ENCODE measurements around the gene NBPF26.
"Not testable (repeated sequence)": the region's sequence is repeated elsewhere in the genome, so short reads cannot be mapped to it uniquely, and the experiment has no call there.

The NBPF26 gene

DNA sequence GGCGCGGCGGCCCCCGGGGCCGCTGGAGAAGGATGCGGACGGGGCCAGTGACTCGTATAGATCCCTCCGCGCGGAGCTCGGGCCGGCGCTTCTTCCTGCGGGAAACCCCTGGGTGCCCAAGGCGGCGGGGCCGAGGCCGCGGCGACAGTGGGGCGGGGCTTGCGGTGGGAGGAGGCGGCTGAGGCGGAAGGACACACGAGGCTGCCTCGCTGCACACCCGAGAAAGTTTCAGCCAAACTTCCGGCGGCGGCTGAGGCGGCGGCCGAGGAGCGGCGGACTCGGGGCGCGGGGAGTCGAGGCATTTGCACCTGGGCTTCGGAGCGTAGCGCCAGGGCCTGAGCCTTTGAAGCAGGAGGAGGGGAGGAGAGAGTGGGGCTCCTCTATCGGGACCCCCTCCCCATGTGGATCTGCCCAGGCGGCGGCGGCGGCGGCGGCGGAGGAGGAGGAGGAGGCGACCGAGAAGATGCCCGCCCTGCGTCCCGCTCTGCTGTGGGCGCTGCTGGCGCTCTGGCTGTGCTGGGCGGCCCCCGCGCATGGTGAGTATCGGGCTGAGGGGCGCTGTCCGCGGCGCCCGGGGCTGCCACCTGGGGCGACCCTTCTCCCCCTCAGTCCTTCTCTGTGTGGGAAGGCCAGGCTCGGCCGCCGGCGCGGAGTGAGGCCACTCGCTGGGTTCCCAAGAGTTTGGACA, at the start of gene NBPF26:
Gene NBPF26, plus strand, starts transcription at position 231 of the 688 bp plus-strand sequence.
- not testable (repeated sequence) for H3K27ac ChIP-seq; DNase-seq (ENCODE audit: low read depth, low spot score)

DNA sequence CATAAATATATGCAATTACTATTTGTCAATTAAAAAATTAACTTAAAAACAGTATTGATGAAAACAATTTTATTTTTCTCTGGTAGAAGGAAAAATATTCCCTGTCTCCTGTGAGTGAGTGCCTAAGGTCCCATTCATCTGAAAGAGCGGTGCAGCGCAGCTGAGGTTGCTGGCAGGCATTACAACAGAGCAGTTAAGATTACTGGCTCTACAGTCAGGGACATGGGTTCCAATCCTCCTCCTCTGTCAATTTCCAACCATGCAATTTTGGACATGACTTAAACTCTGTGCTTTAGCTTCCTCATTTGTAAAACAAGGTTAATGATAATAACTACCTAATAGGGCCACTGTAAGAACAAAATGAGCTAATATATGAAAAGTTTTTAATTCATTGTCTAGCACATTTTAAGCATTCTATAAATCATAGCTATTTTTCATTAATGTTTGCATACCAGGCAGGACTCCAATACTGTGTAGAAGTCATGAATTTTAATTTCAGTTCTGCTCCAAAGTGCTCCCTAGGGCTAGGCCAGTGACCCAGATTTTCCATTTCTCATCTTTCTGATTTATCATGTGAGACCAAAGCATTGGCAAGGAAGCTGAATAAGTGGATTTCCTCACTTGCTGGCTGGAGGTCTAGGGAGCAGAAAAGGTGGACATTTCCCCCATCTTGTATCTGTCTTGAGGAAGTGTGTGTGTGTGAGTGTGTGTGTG, 43.5 kb upstream of the NBPF26 start:
- not testable (repeated sequence) for H3K27ac ChIP-seq; DNase-seq (ENCODE audit: low read depth, low spot score)

DNA sequence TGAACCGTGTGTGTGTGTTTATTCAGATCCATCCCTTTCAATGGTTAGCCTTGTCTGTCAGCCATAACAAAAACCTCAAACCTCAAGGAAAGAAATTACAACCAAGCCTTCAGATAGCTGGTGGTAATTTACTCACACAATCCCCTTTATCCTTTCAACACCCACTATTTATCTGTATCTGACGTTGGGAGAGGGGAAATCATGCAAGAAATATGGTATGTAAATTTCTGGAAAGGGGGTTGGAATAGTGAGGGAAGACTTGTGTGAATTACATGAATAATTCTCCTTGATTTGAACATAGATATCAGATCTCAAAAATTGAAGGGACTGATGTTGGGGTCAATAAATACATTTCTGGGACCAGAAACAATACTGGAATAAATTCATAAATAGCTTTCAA, 42.8 kb upstream of the NBPF26 start:
- DNase-seq (ENCODE audit: low read depth, low spot score); H3K27ac ChIP-seq: not testable (repeated sequence)

DNA sequence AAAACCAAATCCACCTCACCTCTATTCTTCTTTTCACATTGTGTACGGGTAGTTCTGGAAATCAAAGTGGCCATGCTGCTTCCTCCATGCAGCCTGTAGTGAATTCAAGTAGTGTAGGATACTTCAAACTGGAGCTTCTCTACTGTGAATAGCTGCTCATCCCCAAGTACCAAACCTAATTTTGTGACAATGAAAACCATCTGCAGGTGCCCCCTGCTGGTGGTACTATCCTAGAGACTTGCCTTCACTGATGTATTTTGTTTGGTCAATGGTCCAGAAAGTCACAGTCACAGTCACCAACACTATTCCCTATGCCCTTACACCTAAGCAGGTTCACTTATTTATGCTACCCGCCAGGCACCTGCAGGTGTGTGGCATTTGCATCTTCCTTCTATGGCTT, 39.3 kb upstream of the NBPF26 start:
- not testable (repeated sequence) for DNase-seq (ENCODE audit: low read depth, low spot score); H3K27ac ChIP-seq

DNA sequence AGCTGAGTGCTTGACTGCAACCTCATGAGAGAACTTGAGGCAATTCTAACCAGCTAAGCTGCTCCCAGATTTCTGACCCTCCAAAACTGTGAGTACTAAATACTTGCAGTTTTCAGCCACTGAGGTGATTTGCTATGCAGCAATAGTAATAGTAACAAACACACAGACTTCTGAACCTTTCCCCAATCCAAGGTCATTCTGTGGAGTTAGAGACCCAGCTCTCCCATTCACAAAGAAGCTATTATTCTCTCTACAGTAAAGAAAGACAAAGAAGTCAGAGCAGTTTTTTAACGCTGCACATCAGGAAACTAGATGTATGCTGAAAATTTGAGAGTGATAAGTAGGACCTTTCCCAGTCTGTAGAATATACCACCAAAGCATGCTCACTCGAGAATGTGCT, 38.1 kb upstream of the NBPF26 start:
- DNase-seq (ENCODE audit: low read depth, low spot score); H3K27ac ChIP-seq: not testable (repeated sequence)

DNA sequence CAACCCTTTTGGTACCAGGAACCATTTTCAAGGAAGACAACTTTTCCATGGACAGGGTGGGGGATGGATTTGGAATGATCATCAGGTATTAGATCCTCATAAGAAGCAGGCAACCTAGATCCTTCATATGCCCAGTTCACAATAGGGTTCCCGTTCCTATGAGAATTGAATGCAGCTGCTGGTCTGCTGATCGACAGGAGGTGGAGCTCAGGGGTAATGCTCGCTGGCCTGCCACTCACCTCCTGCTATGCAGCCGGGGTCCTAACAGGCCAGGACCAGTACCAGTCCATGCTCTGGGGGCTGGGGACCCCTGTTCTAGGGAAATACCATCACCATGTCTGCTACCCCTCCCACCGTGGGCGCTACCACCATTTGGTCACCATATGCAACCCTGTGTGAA, 36.5 kb upstream of the NBPF26 start:
- not testable (repeated sequence) for H3K27ac ChIP-seq; DNase-seq (ENCODE audit: low read depth, low spot score)

DNA sequence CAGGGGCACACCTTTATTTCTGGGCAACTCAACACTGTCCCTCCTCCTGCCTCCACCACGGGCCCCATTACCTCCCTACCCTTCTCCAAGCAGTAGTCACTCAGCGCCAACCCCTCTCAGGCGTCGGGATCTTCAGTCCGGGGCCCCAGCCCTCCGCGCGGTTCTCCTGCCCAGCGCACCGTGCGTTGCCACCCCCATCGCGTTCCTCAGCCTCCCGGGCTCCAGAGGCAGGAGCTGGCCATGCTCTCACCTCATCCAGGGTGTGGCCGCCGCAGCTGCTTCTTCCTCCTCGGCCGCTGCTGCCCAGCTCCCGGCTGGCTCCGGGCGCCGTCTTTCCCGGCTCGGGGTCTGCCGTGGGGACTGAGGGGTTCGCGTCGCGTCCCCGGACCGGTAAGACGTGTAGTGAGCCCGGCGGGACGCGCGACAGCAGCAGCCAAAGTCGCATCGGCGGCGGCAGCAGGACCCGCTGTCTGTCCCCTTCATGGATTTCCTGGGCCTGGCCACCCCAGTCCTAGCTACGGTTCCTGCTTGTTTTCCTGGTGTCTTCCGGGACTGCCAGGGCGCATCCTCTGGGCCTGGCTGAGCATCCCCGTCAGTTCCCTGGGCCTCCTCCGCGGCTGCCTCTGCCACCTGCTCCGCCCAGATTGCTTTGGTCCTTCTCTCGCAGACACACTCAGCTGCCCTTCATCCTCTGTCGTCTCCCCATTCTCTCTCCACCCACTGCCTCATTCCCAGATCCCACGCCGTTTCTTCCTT, 22.8 kb upstream of the NBPF26 start:
- not testable (repeated sequence) for H3K27ac ChIP-seq; DNase-seq (ENCODE audit: low read depth, low spot score)

DNA sequence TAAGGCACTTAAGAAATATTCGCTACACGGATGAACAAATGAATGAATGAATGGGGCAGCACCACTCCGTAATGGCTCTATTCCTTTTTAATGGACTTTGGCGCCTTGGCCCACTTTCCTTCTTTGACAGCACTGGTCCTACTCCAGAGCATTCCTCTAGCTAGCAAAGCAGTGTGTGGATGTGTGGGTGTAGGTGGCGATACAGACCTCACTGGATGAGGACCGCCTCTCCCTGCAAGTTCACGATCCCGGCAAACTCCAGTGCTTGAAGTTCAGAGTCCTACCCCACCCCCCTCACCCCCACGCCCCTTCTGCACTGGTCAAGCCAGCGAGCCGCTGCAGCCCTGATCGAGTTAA, 409 bp upstream of the NBPF26 start:
- H3K27ac ChIP-seq; DNase-seq (ENCODE audit: low read depth, low spot score): not testable (repeated sequence)

DNA sequence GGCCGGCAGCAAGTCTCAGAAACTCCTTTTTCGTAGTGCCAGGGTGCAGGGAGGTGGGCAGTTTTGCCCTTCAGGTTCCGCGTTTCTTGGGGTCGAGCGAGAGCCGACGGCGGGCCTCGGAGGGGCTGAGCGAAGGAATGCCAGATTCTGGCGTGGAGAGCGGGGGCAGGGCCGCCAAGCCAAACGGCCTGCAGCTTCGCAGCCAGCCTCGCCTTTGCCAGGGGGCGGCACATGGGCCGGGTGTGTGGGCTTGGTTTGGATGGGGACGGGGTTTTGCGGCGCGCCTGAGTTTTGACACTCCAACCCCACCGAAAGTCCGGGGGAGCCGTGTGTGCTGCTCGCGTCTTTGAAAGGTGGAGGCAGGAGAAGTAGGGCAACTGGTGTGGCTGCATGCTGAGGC, 762 bp downstream of the NBPF26 start:
- not testable (repeated sequence) for H3K27ac ChIP-seq; DNase-seq (ENCODE audit: low read depth, low spot score)

DNA sequence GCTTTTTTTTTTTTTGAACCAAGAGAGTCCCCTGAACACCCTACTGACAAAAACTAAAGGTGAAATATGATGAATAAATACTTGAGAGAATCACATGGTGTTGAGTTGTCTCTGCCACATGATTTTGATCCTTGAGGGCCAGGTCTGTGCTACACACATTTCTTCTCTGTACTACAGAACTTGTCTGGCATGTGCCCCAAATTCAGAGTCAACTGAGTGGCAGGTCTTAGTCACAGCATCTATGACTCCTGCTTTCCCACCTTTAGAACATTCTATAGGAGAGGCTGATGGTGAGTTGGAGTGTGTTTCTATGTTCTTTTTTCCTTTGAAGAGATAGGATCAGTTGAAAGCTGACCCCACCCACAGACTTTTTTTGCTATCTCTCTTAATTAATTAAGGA, 5.1 kb downstream of the NBPF26 start:
- not testable (repeated sequence) for H3K27ac ChIP-seq; DNase-seq (ENCODE audit: low read depth, low spot score)

DNA sequence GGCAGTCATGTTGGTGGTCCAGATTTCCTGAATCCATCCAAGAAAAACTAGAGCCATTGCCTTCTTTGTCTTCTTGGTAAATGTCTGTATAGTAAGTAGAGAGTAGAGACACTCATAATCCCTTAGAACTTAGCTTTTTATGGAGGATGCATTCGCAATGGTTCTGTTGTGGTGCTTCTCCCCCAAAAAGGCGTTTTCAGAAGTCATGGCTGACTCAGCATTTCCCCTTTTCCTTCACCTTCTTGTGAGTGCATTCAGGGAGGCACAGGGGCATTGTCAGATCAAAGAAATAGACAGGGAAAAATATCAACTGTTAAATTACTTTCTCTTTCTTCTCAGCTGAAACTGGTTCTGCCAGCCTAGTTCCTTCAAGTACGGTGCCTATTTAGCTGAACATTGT, 45.3 kb downstream of the NBPF26 start:
- not testable (repeated sequence) for H3K27ac ChIP-seq; DNase-seq (ENCODE audit: low read depth, low spot score)

DNA sequence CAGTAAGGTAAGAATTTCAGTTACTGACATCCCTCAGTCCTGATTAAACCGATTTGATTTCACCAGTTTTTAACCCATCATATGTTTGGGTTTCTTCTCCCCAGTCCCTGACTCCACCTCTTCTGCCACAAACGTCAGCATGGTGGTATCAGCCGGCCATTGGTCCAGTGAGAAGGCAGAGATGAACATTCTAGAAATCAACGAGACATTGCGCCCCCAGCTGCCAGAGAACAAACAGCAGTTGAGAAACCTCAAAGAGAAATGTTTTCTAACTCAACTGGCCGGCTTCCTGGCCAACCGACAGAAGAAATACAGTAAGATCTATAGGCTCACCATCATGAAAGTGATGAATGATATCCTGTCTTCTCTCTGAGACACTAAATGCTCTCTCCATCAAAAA, 81.7 kb downstream of the NBPF26 start:
- not testable (repeated sequence) for DNase-seq (ENCODE audit: low read depth, low spot score)

DNA sequence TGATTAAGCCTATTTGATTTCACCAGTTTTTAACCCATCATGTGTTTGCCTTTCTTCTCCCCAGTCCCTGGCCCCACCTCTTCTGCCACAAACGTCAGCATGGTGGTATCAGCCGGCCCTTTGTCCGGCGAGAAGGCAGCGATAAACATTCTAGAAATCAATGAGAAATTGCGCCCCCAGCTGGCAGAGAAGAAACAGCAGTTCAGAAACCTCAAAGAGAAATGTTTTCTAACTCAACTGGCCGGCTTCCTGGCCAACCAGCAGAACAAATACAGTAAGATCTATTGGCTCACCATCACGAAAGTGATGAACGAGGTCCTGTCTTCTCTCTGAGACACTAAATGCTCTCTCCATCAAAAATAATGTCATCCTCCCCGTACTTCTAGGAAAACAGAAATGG, 88.1 kb downstream of the NBPF26 start:
- H3K27ac ChIP-seq; DNase-seq (ENCODE audit: low read depth, low spot score): not testable (repeated sequence)

More for the DNA sequence above, 81.7 kb downstream of the NBPF26 start:
- not testable (repeated sequence) for H3K27ac ChIP-seq

DNA sequence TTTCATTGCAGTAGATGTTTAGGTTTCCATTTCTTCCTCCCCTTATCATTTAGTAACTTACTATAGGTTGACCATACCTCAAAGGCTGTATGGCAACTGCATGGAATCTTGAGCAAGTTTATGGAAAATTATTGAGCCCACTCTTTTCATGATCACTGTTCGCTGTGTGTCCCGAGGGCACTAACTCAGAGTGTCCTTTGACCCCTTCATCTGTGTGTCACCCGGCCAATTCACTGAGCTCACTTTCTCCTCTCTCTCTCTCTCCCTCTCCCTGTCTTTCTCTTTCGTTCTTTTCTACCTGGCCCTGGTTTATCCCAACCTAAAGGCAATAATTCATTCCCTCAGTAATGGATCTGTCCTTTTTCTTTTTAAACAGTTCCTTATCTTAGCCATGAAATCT, 101.3 kb downstream of the NBPF26 start:
- DNase-seq (ENCODE audit: low read depth, low spot score); H3K27ac ChIP-seq: not testable (repeated sequence)

DNA sequence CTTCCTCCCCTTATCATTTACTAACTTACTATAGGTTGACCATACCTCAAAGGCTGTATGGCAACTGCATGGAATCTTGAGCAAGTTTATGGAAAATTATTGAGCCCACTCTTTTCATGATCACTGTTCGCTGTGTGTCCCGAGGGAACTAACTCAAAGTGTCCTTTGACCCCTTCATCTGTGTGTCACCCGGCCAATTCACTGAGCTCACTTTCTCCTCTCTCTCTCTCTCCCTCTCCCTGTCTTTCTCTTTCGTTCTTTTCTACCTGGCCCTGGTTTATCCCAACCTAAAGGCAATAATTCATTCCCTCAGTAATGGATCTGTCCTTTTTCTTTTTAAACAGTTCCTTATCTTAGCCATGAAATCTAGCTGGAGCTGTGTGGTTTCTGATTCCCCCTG, 102.9 kb downstream of the NBPF26 start:
- H3K27ac ChIP-seq; DNase-seq (ENCODE audit: low read depth, low spot score): not testable (repeated sequence)

DNA sequence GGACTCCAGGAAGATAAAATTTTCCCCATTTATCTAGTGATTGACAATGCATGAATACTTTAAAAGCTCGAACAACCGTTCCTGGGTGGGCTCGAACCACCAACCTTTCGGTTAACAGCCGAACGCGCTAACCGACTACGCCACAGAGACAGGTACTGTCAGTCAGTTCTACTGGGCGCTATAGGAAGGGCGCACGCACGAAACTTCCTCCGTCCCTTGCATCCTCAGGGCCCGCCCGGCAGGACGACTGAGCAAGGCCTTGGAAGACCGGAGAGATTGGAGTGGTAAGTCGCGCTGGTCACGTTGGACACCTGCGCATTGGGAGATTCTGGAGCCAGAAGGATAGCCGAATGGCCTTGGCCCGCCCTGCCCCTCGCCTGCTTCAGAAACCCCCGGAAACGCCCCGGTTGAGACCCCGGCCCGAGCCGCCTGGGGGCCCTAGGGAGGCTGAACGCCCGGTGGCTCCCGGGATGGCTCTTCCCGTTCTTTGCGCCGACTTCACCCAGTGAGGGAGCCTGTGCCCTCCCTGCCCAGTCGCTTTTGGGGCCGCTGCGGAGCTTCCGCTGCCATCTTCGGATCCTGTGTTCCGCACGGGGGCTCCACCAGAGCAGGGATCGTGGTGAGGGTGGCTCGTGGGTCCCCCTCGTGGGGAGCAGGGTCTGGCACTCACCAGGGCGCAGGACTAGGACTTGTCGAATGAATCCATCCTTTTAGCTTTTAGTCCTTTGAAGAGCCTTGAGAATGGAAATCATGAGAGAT, 120.6 kb downstream of the NBPF26 start:
- peak overlapping the region; percentile 25 for H3K27ac ChIP-seq
- DNase-seq (ENCODE audit: low read depth, low spot score) = not testable (repeated sequence)

DNA sequence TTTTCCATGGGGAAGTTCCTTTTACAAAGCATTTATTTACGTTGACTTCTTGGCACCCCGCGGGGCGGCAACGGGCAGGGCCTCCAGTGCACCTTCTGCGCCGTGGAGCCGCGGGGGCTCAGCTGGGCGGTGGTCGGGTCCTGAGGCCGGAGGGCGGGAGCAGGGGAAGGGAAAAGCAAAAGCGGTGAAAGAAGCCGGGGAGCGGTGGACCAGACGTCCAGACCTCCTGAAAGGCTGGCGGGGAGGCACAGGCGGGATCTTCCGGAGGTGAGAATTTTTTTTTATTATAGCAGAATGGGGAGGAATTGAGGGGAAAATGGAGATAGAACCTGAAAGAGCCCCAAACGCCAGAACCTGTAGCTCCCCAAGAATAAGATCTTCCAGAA, 121.2 kb downstream of the NBPF26 start:
- not testable (repeated sequence) for DNase-seq (ENCODE audit: low read depth, low spot score); H3K27ac ChIP-seq

DNA sequence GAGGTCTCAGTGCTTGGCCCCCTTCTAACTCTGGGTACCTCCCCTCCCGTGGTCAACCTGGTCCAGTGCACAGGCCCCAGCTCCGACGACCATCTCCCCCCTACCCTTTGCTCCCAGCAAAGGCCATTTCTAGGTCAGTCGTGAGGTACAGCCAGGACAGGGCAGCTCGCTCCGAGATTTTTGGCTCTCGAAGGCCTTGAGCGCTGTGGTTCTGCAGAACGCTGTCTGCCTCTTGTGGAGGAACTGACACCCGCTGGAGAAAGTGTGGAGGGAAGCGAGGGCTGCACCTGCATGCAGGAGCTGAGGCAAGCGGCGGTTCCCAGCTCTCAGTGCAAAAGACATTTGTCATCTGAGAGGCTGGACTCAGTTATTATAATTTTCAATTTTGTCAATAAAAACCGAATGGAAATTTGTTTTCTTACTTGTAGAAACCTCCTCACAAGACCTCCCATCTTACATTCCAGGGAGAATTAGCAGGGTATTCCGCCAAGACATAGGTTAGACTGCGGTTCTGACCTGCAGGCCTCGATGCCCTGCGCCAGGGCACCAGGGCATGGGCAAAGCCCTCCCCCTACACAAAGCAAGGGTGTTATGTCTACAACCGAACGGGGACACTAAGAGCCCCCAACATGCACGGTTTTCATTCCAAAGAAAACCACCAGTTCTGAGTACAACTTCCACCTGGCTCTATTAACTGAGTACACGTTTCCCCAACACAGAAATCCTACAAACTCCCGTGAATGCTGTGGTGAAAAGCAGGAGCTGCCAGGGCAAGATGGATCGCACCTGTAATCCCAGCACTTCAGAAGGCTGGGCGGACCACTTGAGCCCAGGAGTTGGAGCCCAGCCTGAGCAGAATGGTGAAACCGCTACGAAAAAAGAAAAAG, 125.9 kb downstream of the NBPF26 start:
- DNase-seq (ENCODE audit: low read depth, low spot score); H3K27ac ChIP-seq: not testable (repeated sequence)

DNA sequence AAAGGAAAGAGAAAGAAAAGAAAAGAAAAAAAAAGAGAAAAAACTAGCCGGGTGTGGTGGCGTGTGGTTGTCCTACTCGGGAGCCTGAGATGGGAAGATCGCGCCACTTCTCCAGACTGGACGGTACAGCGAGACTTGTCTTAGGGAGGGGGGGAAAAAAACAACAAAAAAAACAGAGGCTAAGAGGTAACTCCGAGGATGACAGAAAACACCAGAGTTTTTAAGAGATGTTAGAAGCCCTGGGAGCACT, 126.5 kb downstream of the NBPF26 start:
- H3K27ac ChIP-seq; DNase-seq (ENCODE audit: low read depth, low spot score): not testable (repeated sequence)
